ENCODE data around the gene SLC35G6.

Gene SLC35G6

DNA sequence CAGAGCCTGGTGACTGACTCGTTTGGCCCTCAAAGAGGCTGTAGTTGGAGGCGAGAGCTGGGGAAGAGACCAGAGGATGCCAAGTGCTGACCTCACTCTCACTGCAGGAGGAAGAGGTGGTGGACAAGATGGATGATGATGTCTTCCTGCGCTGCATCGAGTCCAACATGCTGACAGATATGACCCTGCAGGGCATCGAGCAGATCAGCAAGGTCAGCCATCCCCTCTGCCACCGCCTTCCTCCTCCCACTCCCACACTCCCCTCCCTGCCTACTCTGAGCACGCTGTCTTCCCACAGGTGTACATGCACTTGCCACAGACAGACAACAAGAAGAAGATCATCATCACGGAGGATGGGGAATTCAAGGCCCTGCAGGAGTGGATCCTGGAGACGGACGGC, 29.9 kb downstream of the SLC35G6 start:
- Histone ChIP-seq H3K4me3 (ENCODE audit: low read length) (no peak overlapping the region), H3K4me1 (ENCODE audit: insufficient read depth, low read length) (no peaks in the 10 kb centered on the region), H3K27me3 (ENCODE audit: insufficient read depth, low read length) (no peaks in the 10 kb centered on the region), H3K9me3 (ENCODE audit: insufficient read depth, low read depth, low read length) (no peaks in the 10 kb centered on the region), H3K9ac (ENCODE audit: low read depth, low read length) (no peak overlapping the region), H3K27ac (ENCODE audit: low read depth, low read length) (no peak overlapping the region), H3K36me3 (ENCODE audit: insufficient read depth, low read length) (peaks cover 82% of the 10 kb centered on the region)
- 94% methylated on average over 10 of the region's 10 CpGs for WGBS

DNA sequence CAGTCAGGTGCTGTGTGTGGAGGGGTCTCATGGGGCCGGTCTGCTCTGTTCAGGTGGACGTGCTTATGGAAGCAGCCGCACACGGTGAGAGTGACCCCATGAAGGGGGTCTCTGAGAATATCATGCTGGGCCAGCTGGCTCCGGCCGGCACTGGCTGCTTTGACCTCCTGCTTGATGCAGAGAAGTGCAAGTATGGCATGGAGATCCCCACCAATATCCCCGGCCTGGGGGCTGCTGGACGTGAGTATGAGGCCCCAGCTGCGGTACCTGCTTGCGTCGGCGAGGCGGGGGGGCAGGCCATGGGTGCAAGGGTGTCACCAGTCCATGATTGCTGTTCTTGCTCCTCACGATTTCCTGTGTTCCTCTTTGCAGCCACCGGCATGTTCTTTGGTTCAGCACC, 30.9 kb downstream of the SLC35G6 start:
- H3K9ac ChIP-seq (ENCODE audit: low read depth, low read length) = no peak overlapping the region
- H3K27me3 ChIP-seq (ENCODE audit: insufficient read depth, low read length) = no peaks in the 10 kb centered on the region
- peaks cover 74% of the 10 kb centered on the region for H3K36me3 ChIP-seq (ENCODE audit: insufficient read depth, low read length)
- H3K27ac ChIP-seq (ENCODE audit: low read depth, low read length) = no peak overlapping the region
- no peaks in the 10 kb centered on the region for H3K9me3 ChIP-seq (ENCODE audit: insufficient read depth, low read depth, low read length)
- WGBS = 95% methylated on average over 15 of the region's 15 CpGs
- no peak overlapping the region for H3K4me3 ChIP-seq (ENCODE audit: low read length)
- H3K4me1 ChIP-seq (ENCODE audit: insufficient read depth, low read length) = no peaks in the 10 kb centered on the region

DNA sequence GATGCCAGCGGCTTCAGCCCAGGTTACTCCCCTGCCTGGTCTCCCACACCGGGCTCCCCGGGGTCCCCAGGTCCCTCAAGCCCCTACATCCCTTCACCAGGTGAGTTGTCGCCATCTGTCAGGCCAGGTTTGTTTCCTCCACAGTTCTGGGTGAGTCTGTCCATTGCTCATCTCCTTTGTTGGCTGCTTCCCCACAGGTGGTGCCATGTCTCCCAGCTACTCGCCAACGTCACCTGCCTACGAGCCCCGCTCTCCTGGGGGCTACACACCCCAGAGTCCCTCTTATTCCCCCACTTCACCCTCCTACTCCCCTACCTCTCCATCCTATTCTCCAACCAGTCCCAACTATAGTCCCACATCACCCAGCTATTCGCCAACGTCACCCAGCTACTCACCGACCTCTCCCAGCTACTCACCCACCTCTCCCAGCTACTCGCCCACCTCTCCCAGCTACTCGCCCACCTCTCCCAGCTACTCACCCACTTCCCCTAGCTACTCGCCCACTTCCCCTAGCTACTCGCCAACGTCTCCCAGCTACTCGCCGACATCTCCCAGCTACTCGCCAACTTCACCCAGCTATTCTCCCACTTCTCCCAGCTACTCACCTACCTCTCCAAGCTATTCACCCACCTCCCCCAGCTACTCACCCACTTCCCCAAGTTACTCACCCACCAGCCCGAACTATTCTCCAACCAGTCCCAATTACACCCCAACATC, 31.7 kb downstream of the SLC35G6 start:
- no peak overlapping the region for H3K27ac ChIP-seq (ENCODE audit: low read depth, low read length)
- peaks cover 65% of the 10 kb centered on the region for H3K36me3 ChIP-seq (ENCODE audit: insufficient read depth, low read length)
- 91% methylated on average over 20 of the region's 20 CpGs for WGBS
- H3K4me3 ChIP-seq (ENCODE audit: low read length) = no peak overlapping the region
- no peak overlapping the region for H3K9ac ChIP-seq (ENCODE audit: low read depth, low read length)
- no peaks in the 10 kb centered on the region for H3K27me3 ChIP-seq (ENCODE audit: insufficient read depth, low read length)
- H3K4me1 ChIP-seq (ENCODE audit: insufficient read depth, low read length) = no peaks in the 10 kb centered on the region
- no peaks in the 10 kb centered on the region for H3K9me3 ChIP-seq (ENCODE audit: insufficient read depth, low read depth, low read length)

DNA sequence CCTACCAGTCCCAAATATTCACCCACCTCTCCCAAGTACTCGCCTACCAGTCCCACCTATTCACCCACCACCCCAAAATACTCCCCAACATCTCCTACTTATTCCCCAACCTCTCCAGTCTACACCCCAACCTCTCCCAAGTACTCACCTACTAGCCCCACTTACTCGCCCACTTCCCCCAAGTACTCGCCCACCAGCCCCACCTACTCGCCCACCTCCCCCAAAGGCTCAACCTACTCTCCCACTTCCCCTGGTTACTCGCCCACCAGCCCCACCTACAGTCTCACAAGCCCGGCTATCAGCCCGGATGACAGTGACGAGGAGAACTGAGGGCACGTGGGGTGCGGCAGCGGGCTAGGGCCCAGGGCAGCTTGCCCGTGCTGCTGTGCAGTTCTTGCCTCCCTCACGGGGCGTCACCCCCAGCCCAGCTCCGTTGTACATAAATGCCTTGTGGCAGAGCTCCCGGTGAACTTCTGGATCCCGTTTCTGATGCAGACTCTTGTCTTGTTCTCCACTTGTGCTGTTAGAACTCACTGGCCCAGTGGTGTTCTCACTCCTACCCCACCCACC, 32.7 kb downstream of the SLC35G6 start:
- H3K4me3 ChIP-seq (ENCODE audit: low read length) = no peak overlapping the region
- H3K9me3 ChIP-seq (ENCODE audit: insufficient read depth, low read depth, low read length) = no peaks in the 10 kb centered on the region
- WGBS = 90% methylated on average over 17 of the region's 17 CpGs
- no peak overlapping the region for H3K27ac ChIP-seq (ENCODE audit: low read depth, low read length)
- H3K27me3 ChIP-seq (ENCODE audit: insufficient read depth, low read length) = no peaks in the 10 kb centered on the region
- no peaks in the 10 kb centered on the region for H3K4me1 ChIP-seq (ENCODE audit: insufficient read depth, low read length)
- no peak overlapping the region for H3K9ac ChIP-seq (ENCODE audit: low read depth, low read length)
- peaks cover 56% of the 10 kb centered on the region for H3K36me3 ChIP-seq (ENCODE audit: insufficient read depth, low read length)

DNA sequence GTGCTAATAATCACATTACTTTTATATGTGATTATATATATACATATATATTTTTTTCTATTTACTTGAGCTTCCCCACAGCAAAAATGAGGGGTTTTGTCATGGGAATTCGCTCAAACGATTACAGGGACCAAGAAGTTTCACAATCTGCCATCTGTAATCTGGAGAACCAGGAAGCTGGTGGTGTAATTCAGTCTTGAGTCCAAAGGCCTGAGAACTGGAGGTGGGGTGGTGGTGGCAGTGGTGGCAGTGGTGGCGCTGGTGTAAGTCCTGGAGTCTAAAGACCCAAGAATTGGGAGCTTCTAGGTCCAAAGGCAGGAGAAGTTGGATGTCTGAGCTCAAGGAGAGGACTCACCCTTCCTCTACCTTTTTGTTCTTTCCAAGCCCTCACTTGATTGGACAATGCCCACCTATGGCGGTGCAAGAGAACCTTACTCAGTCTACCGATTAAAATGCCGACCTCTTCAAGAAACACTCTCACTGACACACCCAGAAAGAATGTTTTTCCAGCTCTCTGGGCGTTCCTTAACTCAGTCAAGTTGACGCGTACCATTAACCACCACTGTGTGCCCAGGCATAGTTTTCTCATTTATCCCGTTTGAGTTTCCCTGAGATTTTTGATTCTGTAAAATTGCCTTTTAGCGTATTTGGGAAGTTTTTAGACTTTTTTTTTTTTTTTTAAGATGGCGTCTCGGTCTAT, 34.8 kb downstream of the SLC35G6 start:
- Histone ChIP-seq H3K9me3 (ENCODE audit: insufficient read depth, low read depth, low read length) (no peaks in the 10 kb centered on the region), H3K9ac (ENCODE audit: low read depth, low read length) (no peak overlapping the region), H3K27me3 (ENCODE audit: insufficient read depth, low read length) (no peaks in the 10 kb centered on the region), H3K27ac (ENCODE audit: low read depth, low read length) (no peak overlapping the region), H3K4me1 (ENCODE audit: insufficient read depth, low read length) (no peaks in the 10 kb centered on the region), H3K4me3 (ENCODE audit: low read length) (no peak overlapping the region), H3K36me3 (ENCODE audit: insufficient read depth, low read length) (peaks cover 35% of the 10 kb centered on the region)
- 91% methylated on average over 13 of the region's 13 CpGs for WGBS

DNA sequence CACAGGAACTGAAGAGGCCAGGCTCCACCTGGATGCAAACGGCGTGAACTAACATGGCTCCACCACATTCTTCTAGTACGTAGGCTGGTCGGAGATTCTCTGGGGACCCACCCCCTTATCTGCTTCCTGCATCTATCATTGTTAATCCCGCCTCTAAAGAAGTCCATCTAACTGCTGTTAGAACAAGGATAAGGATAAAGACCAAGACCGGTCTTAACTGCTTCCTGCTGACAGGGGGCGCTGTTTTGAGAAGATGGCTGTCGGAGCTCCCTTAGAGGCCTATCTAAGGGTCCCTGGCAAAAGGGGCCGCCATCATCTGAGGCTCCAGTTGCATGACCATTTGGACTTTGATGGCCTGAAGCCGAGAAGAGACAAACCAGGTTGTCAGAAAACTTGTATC, 41.8 kb downstream of the SLC35G6 start:
- WGBS = 54% methylated on average over 10 of the region's 10 CpGs
- H3K4me3 ChIP-seq (ENCODE audit: low read length) = no peak overlapping the region
- no peaks in the 10 kb centered on the region for H3K27me3 ChIP-seq (ENCODE audit: insufficient read depth, low read length)
- H3K36me3 ChIP-seq (ENCODE audit: insufficient read depth, low read length) = no peaks in the 10 kb centered on the region
- no peaks in the 10 kb centered on the region for H3K9me3 ChIP-seq (ENCODE audit: insufficient read depth, low read depth, low read length)
- H3K9ac ChIP-seq (ENCODE audit: low read depth, low read length) = no peak overlapping the region
- no peak overlapping the region for H3K27ac ChIP-seq (ENCODE audit: low read depth, low read length)
- no peaks in the 10 kb centered on the region for H3K4me1 ChIP-seq (ENCODE audit: insufficient read depth, low read length)

DNA sequence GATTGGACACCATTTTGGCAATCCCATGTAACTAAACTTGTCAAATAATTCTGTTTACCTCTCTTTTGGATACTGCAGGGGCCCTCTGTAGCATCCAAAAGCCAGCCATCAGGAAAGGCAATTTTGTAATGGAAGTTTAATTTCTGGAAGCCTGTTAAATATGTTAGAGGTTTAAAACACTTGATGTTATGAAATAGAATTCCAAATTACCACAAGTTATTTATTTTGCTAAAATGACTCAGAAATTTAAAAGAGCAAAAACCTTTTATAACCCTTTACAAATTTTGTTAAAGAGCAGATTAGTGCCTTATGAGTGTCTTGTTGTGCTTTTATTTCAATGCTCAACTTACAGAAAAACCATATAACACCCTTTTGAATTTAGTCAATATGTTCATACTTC, 47.6 kb downstream of the SLC35G6 start:
- Histone ChIP-seq H3K9ac (ENCODE audit: low read depth, low read length) (no peak overlapping the region), H3K27ac (ENCODE audit: low read depth, low read length) (no peak overlapping the region), H3K4me1 (ENCODE audit: insufficient read depth, low read length) (no peaks in the 10 kb centered on the region), H3K36me3 (ENCODE audit: insufficient read depth, low read length) (no peaks in the 10 kb centered on the region), H3K27me3 (ENCODE audit: insufficient read depth, low read length) (no peaks in the 10 kb centered on the region), H3K9me3 (ENCODE audit: insufficient read depth, low read depth, low read length) (peaks cover 19% of the 10 kb centered on the region), H3K4me3 (ENCODE audit: low read length) (no peak overlapping the region)

DNA sequence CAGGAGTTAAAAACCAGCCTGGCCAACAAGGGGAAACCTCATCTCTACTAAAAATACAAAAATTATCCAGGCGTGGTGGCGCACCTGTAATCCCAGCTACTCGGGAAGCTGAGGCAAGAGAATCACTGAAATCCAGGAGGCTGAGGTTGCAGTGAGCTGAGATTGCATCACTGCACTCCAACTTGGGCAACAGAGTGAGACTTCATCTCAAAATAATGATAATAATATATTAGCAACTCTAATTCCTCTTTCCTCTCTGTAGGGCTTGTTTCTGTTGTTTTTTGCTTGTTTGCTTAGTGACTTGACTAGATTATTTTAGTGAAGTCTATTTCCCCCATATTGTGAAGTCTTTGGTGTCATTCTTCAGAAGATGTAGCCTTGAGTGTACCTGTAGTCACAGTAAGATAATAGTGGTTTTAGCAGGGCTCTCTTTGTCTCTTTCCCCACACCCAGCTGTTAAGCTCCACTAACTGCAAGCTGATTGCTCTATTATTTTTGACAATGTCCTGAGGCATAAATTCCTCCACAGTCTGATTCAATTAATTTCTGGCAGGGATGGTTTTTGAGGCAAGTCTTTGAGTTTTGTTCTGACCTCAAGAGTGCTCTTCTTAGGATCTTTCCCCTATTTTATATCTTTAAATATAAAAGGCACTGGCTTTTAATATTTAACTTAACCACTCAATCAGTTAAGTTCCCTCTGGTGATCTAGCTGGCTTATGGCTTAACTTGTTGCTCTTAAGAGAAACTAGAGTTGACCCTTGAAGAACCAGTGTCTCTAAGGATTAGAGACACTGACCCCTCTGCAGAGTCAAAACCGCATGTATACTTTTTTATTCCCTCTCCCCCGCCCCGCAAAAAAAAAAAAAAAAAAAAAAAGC, 49.0 kb downstream of the SLC35G6 start:
- Histone ChIP-seq H3K27ac (ENCODE audit: low read depth, low read length) (no peak overlapping the region), H3K4me1 (ENCODE audit: insufficient read depth, low read length) (no peaks in the 10 kb centered on the region), H3K36me3 (ENCODE audit: insufficient read depth, low read length) (no peaks in the 10 kb centered on the region), H3K4me3 (ENCODE audit: low read length) (no peak overlapping the region), H3K27me3 (ENCODE audit: insufficient read depth, low read length) (no peaks in the 10 kb centered on the region), H3K9ac (ENCODE audit: low read depth, low read length) (no peak overlapping the region), H3K9me3 (ENCODE audit: insufficient read depth, low read depth, low read length) (peaks cover 19% of the 10 kb centered on the region)
- WGBS = 94% methylated on average over 4 of the region's 6 CpGs

Data from HUES64 (cell line).